GM04504 (cell line): ENCODE results near the gene KAT6B.

Experiments used
- DNase-seq: peaks from one replicate; pipeline ENCODE4 v3.0.0-alpha.2; 2012; ENCODE audit warnings: low read depth

Gene KAT6B

DNA sequence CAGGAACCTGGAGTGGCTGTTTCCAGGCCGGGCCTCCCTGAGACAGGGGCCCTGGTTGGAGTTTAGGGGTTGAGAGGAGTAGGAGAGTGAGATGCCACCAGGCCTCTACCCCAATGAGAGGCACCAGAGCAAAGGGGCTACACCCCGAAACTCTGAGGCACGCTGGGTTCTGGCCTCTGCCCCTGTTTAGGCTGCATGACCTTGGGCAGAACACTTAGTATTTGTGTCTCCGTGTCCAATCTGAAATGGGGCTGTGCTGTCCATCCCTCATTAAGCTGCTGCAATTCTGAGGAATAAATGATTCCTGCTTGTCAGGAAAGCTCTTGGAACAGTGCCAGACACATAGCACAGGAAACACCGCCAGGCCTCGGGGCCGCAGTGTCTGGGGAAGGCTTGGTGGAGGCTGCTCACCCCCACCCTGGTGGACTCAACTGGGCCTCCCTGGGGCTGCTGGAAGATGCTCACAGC, 244.6 kb downstream of the KAT6B start:
- no peak for DNase-seq

GRCh38 chr10:75071756-75072155, 245.4 kb downstream of the KAT6B start:
- no peak for DNase-seq

DNA sequence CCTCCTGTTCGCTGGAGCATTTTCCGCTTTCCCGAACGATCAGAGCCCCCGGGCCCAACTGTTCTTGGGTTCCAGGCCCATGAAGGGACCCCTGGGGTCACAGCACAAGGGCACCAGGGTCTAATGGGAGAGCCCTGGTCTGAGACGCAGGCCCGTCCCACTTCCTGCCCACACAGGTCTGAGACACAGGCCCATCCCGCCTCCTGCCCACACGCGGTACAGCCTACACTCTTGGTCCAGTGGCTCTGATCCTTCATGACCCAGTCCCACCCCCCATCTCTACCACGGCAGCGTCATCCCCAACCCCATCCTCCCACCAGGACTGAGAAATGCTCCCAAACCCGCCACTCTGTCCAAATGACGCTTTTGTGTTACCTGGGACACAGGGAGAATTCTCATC, 246.3 kb downstream of the KAT6B start:
- DNase-seq: no peak

DNA sequence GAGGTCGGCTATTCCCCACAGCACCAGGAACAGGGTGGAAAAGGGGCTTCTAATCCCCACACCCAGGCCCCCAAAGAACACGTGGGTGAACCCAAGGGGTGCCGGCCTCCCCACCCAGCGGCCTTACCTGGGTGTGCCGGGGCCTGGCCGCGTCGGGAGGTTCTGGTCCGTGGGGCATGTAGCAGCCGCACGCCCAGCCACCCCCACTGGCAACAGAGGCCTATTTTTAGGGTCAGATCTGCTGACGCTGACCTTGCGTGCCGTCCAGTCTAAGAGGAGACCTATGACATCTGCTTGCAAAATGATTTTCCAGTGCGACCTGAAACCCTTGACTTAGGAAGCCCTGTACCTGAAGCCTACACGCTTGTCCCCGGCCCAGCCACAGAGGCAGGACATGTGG, 247.0 kb downstream of the KAT6B start:
- no peak for DNase-seq

- DNase-seq: no peak
Observed at GRCh38 chr10:75074711-75075445, 248.5 kb downstream of the KAT6B start.

GRCh38 chr10:75076348-75076747, 249.9 kb downstream of the KAT6B start:
- DNase-seq: no peak

- no peak for DNase-seq
Observed at GRCh38 chr10:75079436-75080083, 253.2 kb downstream of the KAT6B start.

- no peak for DNase-seq
Observed at GRCh38 chr10:75080554-75080953, 254.2 kb downstream of the KAT6B start.

DNA sequence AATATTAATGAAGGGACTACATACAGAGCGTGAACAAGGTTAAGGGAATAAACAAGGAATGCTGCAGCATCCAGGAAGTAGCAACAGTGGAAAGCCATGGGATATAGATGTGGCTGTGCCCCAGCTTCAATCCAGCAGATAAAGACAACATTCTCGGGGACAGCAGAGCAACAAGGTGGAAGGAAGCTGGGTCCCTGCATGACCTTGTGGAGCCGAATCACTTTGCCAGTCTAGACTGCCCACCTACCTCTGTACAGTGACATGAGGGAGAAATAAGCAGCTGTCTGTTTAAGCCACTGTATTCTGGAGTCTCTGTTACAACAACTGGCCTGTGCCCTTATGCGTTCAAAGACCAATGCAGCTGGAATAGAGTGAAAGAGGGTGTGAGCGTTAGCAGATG, 255.0 kb downstream of the KAT6B start:
- no peak for DNase-seq
